HG03354 (cell line): ENCODE data around the gene ZNF670.
"Not testable (repeated sequence)": the region's sequence is repeated elsewhere in the genome, so short reads cannot be mapped to it uniquely, and the experiment has no call there.

Experiments used
- ATAC-seq: cut with Tn5 transposase; IDR thresholded peaks from one replicate; pipeline ENCODE4 v1.9.1; 2021; ENCODE audit warnings: mild to moderate bottlenecking; ENCODE audit not compliant: unreplicated experiment, poor library complexity, severe bottlenecking

ZNF670 gene

DNA sequence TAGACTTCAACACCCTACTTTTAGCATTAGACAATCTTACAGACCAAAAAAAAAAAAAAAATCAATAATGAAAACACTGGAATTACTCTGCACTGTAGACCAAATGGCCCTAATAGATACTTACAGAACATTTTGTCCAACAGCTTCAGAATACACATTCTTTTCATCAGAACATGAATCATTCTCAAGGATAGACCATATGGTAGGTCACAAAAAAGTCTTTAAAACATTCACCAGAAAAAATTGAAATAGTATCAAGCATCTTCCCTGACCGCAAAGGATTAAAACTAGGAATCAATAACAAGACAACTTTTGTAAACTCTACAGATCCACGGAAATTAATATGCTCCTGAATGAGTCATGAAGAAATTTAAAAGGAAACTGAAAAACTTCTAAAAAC, 22.5 kb downstream of the ZNF670 start:
- no peak for ATAC-seq

DNA sequence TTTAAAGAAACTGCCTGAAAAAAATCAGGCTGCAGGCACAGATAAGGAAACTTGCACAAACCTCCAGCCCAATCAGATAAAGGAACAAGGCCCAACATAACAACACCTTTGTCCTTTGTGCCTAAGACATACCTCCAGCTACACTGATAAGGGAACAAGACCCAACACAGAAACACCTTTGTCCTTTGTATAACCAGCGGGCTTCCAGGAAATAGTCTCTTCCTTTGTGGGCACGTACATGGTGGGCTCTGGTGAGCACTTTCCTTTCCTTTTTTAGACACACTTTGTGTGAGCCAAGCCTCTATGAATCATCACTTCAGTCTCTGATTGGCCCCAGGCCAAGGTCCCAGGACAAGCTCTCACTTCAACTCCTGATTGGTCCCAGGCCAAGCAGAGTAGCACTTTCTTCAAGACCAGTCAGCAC, 23.6 kb downstream of the ZNF670 start:
- ATAC-seq = no peak

DNA sequence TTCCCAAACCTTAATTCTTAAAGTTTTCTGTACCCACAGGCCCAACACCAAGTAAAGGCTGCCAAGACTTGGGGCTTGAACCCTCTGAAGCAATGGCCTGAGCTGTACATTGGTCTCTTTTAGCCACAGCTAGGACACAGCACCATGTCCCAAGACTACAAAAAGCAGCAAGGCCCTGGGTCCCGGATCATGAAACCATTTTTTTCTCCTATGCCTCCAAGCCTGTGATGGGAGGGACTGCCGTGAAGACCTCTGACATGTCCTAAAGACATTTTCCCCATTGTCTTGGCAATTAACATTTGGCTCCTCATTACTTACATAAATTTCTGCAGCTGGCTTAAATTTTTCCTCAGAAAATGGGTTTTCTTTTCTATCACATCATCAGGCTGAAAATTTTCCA, 30.9 kb downstream of the ZNF670 start:
- no peak for ATAC-seq

DNA sequence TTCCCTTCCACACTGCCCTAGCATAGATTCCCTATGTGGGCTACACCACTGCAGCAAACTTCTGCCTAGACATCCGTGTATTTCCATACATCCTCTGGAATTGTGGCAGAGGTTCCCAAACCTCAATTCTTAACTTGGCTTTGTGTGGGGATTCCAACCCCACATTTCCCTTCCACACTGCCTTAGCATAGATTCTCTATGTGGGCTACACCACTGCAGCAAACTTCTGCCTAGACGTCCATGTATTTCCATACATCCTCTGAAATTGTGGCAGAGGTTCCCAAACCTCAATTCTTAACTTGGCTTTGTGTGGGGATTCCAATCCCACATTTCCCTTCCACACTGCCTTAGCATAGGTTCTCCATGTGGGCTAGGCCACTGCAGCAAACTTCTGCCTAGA, 31.4 kb downstream of the ZNF670 start:
- no peak for ATAC-seq

DNA sequence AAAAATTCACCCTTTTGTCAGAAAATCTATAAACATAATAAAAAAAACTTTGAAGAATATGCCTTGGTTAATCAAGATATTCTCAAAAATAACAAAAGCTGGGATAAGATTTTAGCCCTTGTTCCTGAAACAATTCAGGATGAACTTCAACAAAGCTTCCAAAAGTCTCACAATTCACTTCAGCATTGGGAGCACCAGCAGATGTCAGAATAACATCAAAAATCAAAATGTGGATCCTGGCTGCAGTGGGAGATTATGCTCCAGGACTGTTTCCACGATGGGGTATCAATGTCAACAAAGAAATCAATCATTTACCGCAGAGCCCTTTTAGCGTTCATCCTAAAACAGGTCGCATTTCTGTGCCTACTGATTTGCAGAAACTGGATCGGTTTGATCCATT, 35.2 kb downstream of the ZNF670 start:
- ATAC-seq = no peak

DNA sequence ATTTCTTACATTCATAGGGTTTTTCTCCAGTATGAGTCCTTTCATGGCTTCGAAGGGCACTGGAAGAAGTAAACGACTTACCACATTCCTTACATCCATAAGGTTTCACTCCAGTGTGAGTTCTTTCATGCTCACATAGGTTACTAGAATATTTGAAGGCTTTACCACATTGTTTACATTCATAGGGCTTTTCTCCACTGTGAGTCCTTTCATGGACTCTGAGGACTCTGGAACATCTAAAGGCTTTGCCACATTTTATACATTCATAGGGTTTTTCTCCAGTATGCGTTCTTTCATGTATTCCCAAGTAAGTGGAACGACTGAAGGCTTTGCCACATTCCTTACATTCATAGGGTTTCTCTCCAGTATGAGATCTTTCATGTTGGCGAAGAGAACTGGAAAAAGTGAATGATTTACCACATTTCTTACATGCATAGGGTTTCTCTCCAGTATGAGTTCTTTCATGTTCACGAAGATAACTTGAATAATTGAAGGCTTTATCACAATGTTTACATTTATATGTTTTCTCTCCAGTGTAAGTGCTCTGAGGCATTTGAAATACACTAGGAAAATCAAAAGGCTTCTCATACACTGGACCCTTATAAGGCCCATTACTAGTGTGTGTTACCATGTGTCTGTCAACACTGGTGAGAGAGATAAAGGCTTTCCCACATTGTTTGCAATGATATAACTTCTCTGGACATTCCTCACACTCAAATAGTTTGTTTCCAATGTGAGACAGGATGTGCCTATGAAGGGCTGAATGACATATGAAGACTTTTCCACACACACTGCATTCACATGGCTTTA, 40.9 kb downstream of the ZNF670 start:
- no peak for ATAC-seq

DNA sequence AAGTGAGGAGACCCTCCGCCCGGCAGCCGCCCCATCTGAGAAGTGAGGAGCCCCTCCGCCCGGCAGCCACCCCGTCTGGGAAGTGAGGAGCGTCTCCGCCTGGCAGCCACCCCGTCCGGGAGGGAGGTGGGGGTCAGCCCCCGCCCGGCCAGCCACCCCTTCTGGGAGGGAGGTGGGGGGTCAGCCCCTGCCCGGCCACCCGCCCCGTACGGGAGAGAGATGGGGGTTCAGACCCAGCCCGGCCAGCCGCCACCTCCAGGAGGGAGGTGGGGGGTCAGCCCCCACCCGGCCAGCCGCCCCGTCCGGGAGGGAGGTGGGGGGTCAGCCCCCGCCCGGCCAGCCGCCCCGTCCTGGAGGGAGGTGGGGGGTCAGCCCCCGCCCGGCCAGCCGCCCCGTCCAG, 46.3 kb downstream of the ZNF670 start:
- ATAC-seq = not testable (repeated sequence)
